Skeletal muscle satellite cell (primary cell): ENCODE measurements around the gene CHRNA3.

Source experiments
- H3K27me3 ChIP-seq: 2 replicates; pipeline ENCODE4 v1.7.0; 2013; ENCODE audit warnings: low read length; ENCODE audit not compliant: control insufficient read depth, insufficient read depth
- H3K36me3 ChIP-seq: 2 replicates; pipeline ENCODE4 v1.7.0; 2013; ENCODE audit warnings: mild to moderate bottlenecking, control low read depth, low read length; ENCODE audit not compliant: insufficient read depth
- H3K4me1 ChIP-seq: 2 replicates; pipeline ENCODE4 v1.7.0; 2013; ENCODE audit warnings: low read length; ENCODE audit not compliant: control insufficient read depth, insufficient read depth
- H3K4me2 ChIP-seq: 2 replicates; pipeline ENCODE4 v1.7.0; 2013; ENCODE audit warnings: mild to moderate bottlenecking, low read length
- H3K4me3 ChIP-seq: 2 replicates; pipeline ENCODE4 v1.7.0; 2013; ENCODE audit warnings: low read length
- H3K9ac ChIP-seq: 2 replicates; pipeline ENCODE4 v1.7.0; 2013; ENCODE audit warnings: mild to moderate bottlenecking, low read depth, low read length, moderate library complexity
- H3K9me3 ChIP-seq: replicated peaks from 2 replicates; pipeline ENCODE4 v1.7.0; 2013; ENCODE audit warnings: mild to moderate bottlenecking, control low read depth, low read length

The CHRNA3 gene

GRCh38 chr15:78634210-78635145 is 13.7 kb upstream of the CHRNA3 start:
- Histone ChIP-seq H3K9me3 (peaks cover 5% of the 10 kb centered on the region), H3K9ac (no peak overlapping the region)

DNA sequence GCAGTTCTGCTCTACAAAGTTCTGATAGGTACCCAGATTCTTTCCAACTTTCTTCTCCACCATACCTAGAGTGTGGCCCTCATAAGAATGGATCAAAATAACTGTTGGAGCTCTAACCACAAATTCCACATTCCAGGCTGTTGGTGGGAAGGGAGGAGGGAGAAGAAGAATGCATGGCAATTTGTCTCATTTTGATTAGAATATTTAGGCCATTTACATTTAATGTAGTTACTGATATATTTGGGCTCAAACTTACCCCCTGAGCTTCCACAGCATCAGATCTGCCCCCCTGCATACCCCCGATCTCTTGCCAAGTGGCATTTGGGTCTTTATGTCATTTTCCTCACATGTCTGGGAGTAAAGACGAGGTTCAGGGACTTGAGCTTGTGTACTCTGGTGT is 12.6 kb upstream of the CHRNA3 start:
- Histone ChIP-seq H3K4me3 (no peak overlapping the region), H3K36me3 (no peaks in the 10 kb centered on the region), H3K9ac (no peak overlapping the region), H3K4me2 (no peak overlapping the region), H3K9me3 (peaks cover 5% of the 10 kb centered on the region), H3K4me1 (no peaks in the 10 kb centered on the region), H3K27me3 (peaks cover 54% of the 10 kb centered on the region)

More at GRCh38 chr15:78634210-78635145, 13.7 kb upstream of the CHRNA3 start:
- Histone ChIP-seq H3K36me3 (no peaks in the 10 kb centered on the region), H3K4me2 (no peak overlapping the region), H3K4me3 (no peak overlapping the region), H3K27me3 (peaks cover 43% of the 10 kb centered on the region), H3K4me1 (no peaks in the 10 kb centered on the region)

DNA sequence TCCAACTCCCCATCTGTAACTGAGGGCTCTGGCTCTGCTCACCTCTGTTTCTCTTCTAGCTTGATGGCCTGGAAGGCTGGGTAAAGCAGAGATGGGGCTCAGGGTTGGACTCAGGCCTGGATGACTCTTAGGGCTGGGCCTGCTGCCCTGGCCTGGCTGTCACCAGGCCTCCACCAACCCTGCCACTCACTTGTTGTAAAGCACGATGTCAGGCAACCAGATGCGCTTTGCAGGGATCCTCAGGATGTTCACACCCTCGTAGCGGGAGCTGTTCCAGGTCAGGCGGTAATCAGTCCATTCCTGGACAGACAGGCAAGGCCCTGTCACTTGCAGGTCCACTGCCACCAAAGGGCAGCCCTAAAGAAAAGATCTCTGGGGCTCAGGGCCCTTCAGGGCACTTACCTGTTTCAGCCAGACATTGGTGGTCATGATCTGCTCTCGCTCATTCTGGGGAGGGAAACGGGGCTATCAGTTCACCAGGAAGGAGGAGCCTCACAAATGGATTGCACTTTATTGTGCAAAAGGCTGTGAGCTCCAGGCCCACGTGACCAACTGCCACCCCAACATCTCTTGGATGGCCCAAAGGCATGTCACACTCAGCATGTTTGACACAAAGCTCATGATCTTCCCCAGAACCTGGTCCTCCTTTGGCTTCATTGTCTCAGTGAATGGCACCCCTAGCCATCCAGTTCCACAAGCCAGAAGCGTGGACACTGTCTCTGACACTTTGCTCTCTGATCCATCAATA is 10.3 kb upstream of the CHRNA3 start:
- Histone ChIP-seq H3K9ac (no peak overlapping the region), H3K4me3 (no peak overlapping the region), H3K27me3 (peaks cover 57% of the 10 kb centered on the region), H3K36me3 (no peaks in the 10 kb centered on the region), H3K4me2 (no peak overlapping the region), H3K4me1 (no peaks in the 10 kb centered on the region), H3K9me3 (peaks cover 5% of the 10 kb centered on the region)

GRCh38 chr15:78629716-78630065 is 8.9 kb upstream of the CHRNA3 start:
- H3K9me3 ChIP-seq: peaks cover 5% of the 10 kb centered on the region
- no peak overlapping the region for H3K4me3 ChIP-seq
- no peaks in the 10 kb centered on the region for H3K4me1 ChIP-seq
- H3K9ac ChIP-seq: no peak overlapping the region
- H3K4me2 ChIP-seq: no peak overlapping the region
- H3K36me3 ChIP-seq: no peaks in the 10 kb centered on the region
- H3K27me3 ChIP-seq: peaks cover 63% of the 10 kb centered on the region

DNA sequence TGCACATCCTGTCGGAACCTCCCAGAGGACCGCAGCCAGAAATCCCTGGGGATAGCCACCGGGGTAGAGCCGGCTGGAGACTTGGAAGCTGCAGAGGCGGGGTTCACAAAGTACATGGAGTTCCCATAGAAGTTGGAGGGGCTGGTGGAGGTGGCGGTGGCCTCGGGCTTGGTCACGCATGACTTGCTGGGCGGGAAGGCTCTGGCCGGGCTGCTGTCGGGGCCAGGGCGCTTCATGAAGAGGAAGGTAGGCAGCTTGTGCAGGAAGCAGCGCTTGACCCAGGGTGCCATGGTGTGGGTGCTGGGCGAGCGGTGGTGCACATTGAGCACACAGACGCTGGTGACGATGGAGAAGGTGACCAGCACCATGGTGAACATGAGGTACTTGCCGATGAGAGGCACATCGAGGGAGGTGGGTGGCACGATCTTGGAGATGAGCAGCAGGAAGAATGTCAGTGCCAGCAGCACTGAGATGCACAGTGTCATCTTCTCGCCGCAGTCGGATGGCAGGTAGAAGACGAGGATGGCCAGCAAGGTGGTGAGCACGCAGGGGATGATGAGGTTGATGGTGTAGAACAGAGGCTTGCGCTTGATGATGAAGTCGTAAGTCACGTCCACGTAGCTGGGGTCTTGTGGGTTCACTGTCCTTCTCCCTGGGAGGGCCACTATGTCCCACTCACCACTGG is 8.4 kb upstream of the CHRNA3 start:
- H3K36me3 ChIP-seq: no peaks in the 10 kb centered on the region
- no peak overlapping the region for H3K9ac ChIP-seq
- peaks cover 65% of the 10 kb centered on the region for H3K27me3 ChIP-seq
- no peak overlapping the region for H3K4me3 ChIP-seq
- no peaks in the 10 kb centered on the region for H3K4me1 ChIP-seq
- no peak overlapping the region for H3K4me2 ChIP-seq
- peaks cover 5% of the 10 kb centered on the region for H3K9me3 ChIP-seq

- H3K4me2 ChIP-seq: no peak overlapping the region
- peaks cover 72% of the 10 kb centered on the region for H3K27me3 ChIP-seq
- H3K9me3 ChIP-seq: peaks cover under 1% of the 10 kb centered on the region
Measured at GRCh38 chr15:78628227-78628626, 7.4 kb upstream of the CHRNA3 start.

DNA sequence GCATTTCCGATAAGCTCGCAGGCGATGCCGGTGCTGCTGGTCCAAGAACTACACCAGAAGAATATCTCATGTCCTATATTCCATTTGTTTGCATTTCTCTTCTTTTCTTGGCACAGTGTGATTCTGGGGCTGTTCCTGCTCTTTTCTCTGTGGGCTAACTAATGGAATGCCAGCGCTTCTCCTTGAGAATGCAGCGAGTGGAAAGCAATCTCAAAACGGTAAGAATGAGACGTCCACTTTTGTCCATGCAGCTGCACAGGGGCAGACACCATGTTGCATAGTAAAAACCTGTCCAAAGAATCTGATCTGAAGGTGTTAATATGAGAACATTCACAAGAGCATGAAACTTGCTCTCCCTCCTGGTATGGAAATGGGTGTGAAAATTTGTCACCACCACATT is 6.6 kb upstream of the CHRNA3 start:
- Histone ChIP-seq H3K4me3 (no peak overlapping the region), H3K9me3 (no peaks in the 10 kb centered on the region), H3K36me3 (no peaks in the 10 kb centered on the region), H3K27me3 (peaks cover 80% of the 10 kb centered on the region), H3K9ac (no peak overlapping the region), H3K4me2 (no peak overlapping the region), H3K4me1 (no peaks in the 10 kb centered on the region)

More at GRCh38 chr15:78628227-78628626, 7.4 kb upstream of the CHRNA3 start:
- no peak overlapping the region for H3K4me3 ChIP-seq
- no peaks in the 10 kb centered on the region for H3K4me1 ChIP-seq
- H3K9ac ChIP-seq: no peak overlapping the region
- no peaks in the 10 kb centered on the region for H3K36me3 ChIP-seq

GRCh38 chr15:78626381-78626995 is 5.7 kb upstream of the CHRNA3 start:
- peaks cover 85% of the 10 kb centered on the region for H3K27me3 ChIP-seq
- H3K4me2 ChIP-seq: no peak overlapping the region
- no peaks in the 10 kb centered on the region for H3K9me3 ChIP-seq
- no peak overlapping the region for H3K4me3 ChIP-seq
- no peaks in the 10 kb centered on the region for H3K4me1 ChIP-seq
- no peak overlapping the region for H3K9ac ChIP-seq
- no peaks in the 10 kb centered on the region for H3K36me3 ChIP-seq

GRCh38 chr15:78625606-78626280 is 4.9 kb upstream of the CHRNA3 start:
- no peak overlapping the region for H3K4me2 ChIP-seq
- no peak overlapping the region for H3K4me3 ChIP-seq
- no peaks in the 10 kb centered on the region for H3K9me3 ChIP-seq
- H3K27me3 ChIP-seq: peaks cover 86% of the 10 kb centered on the region
- H3K36me3 ChIP-seq: no peaks in the 10 kb centered on the region
- H3K9ac ChIP-seq: no peak overlapping the region
- H3K4me1 ChIP-seq: no peaks in the 10 kb centered on the region

- H3K9ac ChIP-seq: no peak overlapping the region
- peaks cover 92% of the 10 kb centered on the region for H3K27me3 ChIP-seq
Measured at GRCh38 chr15:78624651-78625590, 4.1 kb upstream of the CHRNA3 start.

More at GRCh38 chr15:78624651-78625590, 4.1 kb upstream of the CHRNA3 start:
- H3K36me3 ChIP-seq: no peaks in the 10 kb centered on the region
- no peak overlapping the region for H3K4me3 ChIP-seq
- H3K4me2 ChIP-seq: no peak overlapping the region
- no peaks in the 10 kb centered on the region for H3K9me3 ChIP-seq
- H3K4me1 ChIP-seq: no peaks in the 10 kb centered on the region
